Measurements from ENCODE around the gene C9orf85. TPM values are rescaled to one million over a fixed set of nuclear protein-coding genes. Genes with fewer than 3 reads are reported as not detected.

The C9orf85 gene
- total RNA-seq, 1 donor: 16.4 TPM

GRCh38 chr9:71879644-71880174, 31.7 kb upstream of the C9orf85 start:
- no peak for TF ChIP-seq CTCF (IDR thresholded peaks at IDR 0.05; ENCODE audit: insufficient read depth, low read depth, low read length)
- DNase-seq (ENCODE audit: low read depth): no peak
- no peak overlapping the region for H3K4me3 ChIP-seq (ENCODE audit: low read depth, low read length)

GRCh38 chr9:71884005-71884404, 27.4 kb upstream of the C9orf85 start:
- DNase-seq (ENCODE audit: low read depth): no peak
- no peak for TF ChIP-seq CTCF (IDR thresholded peaks at IDR 0.05; ENCODE audit: insufficient read depth, low read depth, low read length)
- no peak overlapping the region for H3K4me3 ChIP-seq (ENCODE audit: low read depth, low read length)

GRCh38 chr9:71885467-71885866, 26.0 kb upstream of the C9orf85 start:
- DNase-seq (ENCODE audit: low read depth): no peak
- H3K4me3 ChIP-seq (ENCODE audit: low read depth, low read length): no peak overlapping the region
- TF ChIP-seq CTCF (IDR thresholded peaks at IDR 0.05; ENCODE audit: insufficient read depth, low read depth, low read length): no peak

- TF ChIP-seq CTCF (IDR thresholded peaks at IDR 0.05; ENCODE audit: insufficient read depth, low read depth, low read length): no peak
- H3K4me3 ChIP-seq (ENCODE audit: low read depth, low read length): no peak overlapping the region
- no peak for DNase-seq (ENCODE audit: low read depth)
Measured at GRCh38 chr9:71886015-71886414, 25.4 kb upstream of the C9orf85 start.

- no peak for DNase-seq (ENCODE audit: low read depth)
Measured at GRCh38 chr9:71886541-71886940, 24.9 kb upstream of the C9orf85 start.

GRCh38 chr9:71887362-71887761, 24.1 kb upstream of the C9orf85 start:
- H3K4me3 ChIP-seq (ENCODE audit: low read depth, low read length): no peak overlapping the region
- no peak for TF ChIP-seq CTCF (IDR thresholded peaks at IDR 0.05; ENCODE audit: insufficient read depth, low read depth, low read length)
- no peak for DNase-seq (ENCODE audit: low read depth)

More at GRCh38 chr9:71886541-71886940, 24.9 kb upstream of the C9orf85 start:
- H3K4me3 ChIP-seq (ENCODE audit: low read depth, low read length): no peak overlapping the region
- no peak for TF ChIP-seq CTCF (IDR thresholded peaks at IDR 0.05; ENCODE audit: insufficient read depth, low read depth, low read length)

- H3K4me3 ChIP-seq (ENCODE audit: low read depth, low read length): no peak overlapping the region
- no peak for TF ChIP-seq CTCF (IDR thresholded peaks at IDR 0.05; ENCODE audit: insufficient read depth, low read depth, low read length)
- no peak for DNase-seq (ENCODE audit: low read depth)
Measured at GRCh38 chr9:71890042-71890679, 21.3 kb upstream of the C9orf85 start.

All from fibroblast of villous mesenchyme (primary cell).